Measurements from ENCODE around the gene PARD3. TPM values are rescaled to one million over a fixed set of nuclear protein-coding genes. Genes with fewer than 3 reads are reported as not detected.

Gene PARD3
- total and polyA plus RNA-seq, 10 of the 15 experiments (the other 5 are each of a cell fraction or from before 2014, with no cell fraction given) = 2.6 to 43.1 (median 13.9) TPM

DNA sequence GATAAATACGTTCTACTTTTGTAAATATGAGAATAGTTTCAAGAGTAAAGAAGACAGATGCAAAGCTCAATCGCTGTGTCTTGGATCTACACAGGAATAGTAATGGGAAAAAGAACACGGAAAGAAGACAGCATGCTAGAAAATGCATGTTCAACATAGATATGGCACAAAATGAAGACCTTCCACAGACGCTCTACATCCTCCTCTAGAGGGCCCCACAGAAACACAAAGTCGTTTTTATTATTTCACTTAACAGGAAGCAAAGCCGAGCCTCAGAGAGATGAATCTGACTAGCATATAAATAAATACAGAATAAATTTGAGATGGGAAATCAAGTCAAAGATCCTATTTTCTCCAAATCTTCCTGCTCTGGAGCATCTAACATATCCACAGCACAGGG, 292.6 kb downstream of the PARD3 start (continued):
- TF ChIP-seq, protein P1, sequence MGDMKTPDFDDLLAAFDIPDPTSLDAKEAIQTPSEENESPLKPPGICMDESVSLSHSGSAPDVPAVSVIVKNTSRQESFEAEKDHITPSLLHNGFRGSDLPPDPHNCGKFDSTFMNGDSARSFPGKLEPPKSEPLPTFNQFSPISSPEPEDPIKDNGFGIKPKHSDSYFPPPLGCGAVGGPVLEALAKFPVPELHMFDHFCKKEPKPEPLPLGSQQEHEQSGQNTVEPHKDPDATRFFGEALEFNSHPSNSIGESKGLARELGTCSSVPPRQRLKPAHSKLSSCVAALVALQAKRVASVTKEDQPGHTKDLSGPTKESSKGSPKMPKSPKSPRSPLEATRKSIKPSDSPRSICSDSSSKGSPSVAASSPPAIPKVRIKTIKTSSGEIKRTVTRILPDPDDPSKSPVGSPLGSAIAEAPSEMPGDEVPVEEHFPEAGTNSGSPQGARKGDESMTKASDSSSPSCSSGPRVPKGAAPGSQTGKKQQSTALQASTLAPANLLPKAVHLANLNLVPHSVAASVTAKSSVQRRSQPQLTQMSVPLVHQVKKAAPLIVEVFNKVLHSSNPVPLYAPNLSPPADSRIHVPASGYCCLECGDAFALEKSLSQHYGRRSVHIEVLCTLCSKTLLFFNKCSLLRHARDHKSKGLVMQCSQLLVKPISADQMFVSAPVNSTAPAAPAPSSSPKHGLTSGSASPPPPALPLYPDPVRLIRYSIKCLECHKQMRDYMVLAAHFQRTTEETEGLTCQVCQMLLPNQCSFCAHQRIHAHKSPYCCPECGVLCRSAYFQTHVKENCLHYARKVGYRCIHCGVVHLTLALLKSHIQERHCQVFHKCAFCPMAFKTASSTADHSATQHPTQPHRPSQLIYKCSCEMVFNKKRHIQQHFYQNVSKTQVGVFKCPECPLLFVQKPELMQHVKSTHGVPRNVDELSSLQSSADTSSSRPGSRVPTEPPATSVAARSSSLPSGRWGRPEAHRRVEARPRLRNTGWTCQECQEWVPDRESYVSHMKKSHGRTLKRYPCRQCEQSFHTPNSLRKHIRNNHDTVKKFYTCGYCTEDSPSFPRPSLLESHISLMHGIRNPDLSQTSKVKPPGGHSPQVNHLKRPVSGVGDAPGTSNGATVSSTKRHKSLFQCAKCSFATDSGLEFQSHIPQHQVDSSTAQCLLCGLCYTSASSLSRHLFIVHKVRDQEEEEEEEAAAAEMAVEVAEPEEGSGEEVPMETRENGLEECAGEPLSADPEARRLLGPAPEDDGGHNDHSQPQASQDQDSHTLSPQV (IDR thresholded peaks at IDR 0.05) = no peak
- no peak for TF ChIP-seq POU2F2 (IDR thresholded peaks at IDR 0.05; ENCODE audit: borderline replicate concordance, low read depth, low read length)
- TF ChIP-seq, protein P2, sequence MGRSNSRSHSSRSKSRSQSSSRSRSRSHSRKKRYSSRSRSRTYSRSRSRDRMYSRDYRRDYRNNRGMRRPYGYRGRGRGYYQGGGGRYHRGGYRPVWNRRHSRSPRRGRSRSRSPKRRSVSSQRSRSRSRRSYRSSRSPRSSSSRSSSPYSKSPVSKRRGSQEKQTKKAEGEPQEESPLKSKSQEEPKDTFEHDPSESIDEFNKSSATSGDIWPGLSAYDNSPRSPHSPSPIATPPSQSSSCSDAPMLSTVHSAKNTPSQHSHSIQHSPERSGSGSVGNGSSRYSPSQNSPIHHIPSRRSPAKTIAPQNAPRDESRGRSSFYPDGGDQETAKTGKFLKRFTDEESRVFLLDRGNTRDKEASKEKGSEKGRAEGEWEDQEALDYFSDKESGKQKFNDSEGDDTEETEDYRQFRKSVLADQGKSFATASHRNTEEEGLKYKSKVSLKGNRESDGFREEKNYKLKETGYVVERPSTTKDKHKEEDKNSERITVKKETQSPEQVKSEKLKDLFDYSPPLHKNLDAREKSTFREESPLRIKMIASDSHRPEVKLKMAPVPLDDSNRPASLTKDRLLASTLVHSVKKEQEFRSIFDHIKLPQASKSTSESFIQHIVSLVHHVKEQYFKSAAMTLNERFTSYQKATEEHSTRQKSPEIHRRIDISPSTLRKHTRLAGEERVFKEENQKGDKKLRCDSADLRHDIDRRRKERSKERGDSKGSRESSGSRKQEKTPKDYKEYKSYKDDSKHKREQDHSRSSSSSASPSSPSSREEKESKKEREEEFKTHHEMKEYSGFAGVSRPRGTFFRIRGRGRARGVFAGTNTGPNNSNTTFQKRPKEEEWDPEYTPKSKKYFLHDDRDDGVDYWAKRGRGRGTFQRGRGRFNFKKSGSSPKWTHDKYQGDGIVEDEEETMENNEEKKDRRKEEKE (IDR thresholded peaks at IDR 0.05) = no peak
- no peak for TF ChIP-seq POLR2AphosphoS2 (IDR thresholded peaks at IDR 0.05; ENCODE audit: low read depth, low read length)
- no peak for TF ChIP-seq TARDBP (IDR thresholded peaks at IDR 0.05; ENCODE audit: borderline replicate concordance)
- TF ChIP-seq NFYA (IDR thresholded peaks at IDR 0.05; ENCODE audit: borderline replicate concordance, low read depth, low read length) = no peak
- TF ChIP-seq RBBP5 (conservative IDR thresholded peaks at IDR 0.05) = no peak
- TF ChIP-seq HDGF (IDR thresholded peaks at IDR 0.05) = no peak

Data from GM12878 (cell line).